HG02884 (cell line): Measurements from ENCODE around the gene ATP13A3.

Source experiments
- ATAC-seq: cut with Tn5 transposase; IDR thresholded peaks from one replicate; pipeline ENCODE4 v1.9.1; 2021; ENCODE audit warnings: mild to moderate bottlenecking, moderate library complexity; ENCODE audit not compliant: unreplicated experiment

ATP13A3 gene

GRCh38 chr3:194476784-194477183 lies 10.0 kb downstream of the ATP13A3 start:
- no peak for ATAC-seq

DNA sequence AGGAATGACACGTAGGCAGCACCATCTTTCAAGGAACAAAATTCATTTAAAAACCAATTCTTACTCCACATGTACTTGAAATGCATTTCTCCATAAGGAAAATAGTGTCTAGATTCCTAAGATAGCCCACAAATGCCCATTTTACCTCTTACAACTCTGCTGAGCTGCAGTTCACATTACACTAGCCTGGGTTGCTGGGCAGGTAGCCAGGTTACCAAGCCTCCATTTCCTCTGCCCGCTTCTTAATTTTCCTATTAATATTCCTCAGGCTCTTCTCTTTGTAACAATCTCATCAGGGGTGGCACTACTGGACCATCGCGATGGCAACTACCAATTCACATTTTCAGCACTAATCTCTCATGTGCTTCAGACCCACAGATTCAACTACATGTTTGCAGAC lies 10.8 kb downstream of the ATP13A3 start:
- ATAC-seq: no peak

DNA sequence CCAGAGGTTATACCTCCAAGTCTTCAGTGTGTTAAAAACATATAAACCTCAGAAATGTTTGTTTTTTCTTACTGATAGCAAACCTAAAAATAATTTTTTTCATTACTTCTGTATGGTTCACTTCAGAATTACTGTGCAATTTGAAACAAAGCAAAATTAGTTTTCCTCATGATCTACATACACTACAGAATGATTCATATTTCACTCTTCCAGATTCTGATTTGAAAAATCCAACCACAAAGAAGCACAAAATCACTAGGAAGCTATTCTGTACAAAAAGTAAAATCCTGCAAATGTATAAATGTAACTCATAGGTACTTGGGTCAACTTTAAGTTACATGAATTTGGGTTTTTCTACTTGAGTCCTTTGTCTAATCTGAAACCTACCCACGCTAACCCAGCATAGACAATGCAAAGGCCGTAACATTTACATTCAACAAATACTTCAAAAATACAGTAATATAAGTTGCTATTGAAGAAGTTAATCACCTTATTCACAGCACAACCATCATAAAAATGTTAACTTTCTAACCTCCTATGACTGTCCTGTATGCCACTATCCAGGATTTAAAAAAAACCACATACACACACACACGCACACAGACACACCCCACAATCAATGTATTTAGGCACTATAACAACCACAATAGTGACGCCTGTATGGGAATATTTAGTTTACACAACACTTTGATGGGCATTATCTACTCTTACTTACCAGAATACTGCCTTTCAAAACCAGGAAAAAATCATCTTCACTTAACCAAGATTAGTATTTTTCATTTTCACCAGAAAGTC lies 11.5 kb downstream of the ATP13A3 start:
- ATAC-seq: no peak

- ATAC-seq: no peak
Observed at GRCh38 chr3:194474675-194475074, 12.1 kb downstream of the ATP13A3 start.

GRCh38 chr3:194472290-194472920 lies 14.4 kb downstream of the ATP13A3 start:
- peak; percentile 60 for ATAC-seq

- no peak for ATAC-seq
Observed at GRCh38 chr3:194471863-194472262, 14.9 kb downstream of the ATP13A3 start.

DNA sequence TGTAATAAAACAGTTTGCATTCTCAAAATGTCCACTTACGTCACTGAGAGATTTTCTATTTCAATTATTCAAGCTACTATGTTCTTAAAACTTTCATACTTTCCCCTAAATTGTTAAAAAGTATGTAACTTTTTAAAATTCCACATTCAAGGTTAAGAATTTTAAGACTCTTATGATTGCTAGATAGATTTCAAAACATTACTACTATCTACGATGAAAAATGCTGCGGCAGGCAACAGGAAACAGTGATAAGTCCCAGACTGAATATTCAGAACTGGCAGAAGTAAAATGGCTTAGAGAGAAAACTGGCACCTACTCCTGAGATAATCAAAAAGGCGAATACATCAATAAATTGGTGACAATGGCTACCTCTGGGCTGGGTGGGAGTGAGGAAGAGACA lies 16.2 kb downstream of the ATP13A3 start:
- ATAC-seq: no peak

- ATAC-seq: no peak
Observed at GRCh38 chr3:194469977-194470376, 16.8 kb downstream of the ATP13A3 start.

DNA sequence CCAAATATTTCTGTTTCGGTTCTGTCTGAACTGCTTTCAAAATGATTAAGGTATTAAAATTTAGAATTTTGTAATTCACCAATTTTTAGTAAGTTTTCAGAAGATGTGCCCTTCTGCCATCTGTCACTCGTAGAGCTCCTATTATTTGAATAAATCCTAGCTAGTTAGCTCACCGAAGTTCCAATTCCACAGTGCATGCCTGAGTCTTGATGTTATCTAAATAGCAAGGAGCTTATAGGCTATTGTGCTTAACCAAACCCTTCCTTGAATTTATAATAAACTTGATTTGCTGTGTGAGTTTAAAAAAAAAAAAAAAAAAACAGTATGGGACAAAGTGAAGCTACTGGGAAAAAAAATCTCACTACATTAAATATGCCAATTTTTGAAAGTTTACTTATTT lies 18.7 kb downstream of the ATP13A3 start:
- no peak for ATAC-seq

DNA sequence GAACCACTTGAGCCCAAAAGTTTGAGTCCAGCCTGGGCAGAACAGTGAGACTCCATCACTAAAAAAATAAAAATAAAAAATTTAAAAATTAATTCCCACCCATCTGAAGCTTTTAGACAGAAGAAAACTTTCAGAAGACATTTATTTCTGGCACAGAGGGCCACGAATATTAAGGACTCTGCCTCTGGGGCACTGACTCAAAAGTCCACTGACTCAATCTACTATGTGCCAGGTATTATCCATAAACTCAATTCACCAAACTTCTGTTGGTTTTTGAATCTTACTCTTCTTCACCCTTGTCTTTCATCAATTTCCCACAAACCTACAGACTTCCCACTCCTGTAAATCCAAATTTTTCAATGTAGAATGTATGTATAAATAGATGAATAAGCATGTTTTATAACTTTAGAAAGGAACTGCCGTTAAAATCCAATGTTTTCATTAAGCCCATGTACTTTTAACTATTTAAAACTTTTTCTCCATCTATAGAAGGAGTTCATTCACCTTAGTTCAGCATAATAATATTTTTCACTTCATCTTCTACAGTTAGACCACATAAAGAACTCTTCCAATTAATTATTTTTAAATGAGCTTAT lies 19.9 kb downstream of the ATP13A3 start:
- no peak for ATAC-seq

DNA sequence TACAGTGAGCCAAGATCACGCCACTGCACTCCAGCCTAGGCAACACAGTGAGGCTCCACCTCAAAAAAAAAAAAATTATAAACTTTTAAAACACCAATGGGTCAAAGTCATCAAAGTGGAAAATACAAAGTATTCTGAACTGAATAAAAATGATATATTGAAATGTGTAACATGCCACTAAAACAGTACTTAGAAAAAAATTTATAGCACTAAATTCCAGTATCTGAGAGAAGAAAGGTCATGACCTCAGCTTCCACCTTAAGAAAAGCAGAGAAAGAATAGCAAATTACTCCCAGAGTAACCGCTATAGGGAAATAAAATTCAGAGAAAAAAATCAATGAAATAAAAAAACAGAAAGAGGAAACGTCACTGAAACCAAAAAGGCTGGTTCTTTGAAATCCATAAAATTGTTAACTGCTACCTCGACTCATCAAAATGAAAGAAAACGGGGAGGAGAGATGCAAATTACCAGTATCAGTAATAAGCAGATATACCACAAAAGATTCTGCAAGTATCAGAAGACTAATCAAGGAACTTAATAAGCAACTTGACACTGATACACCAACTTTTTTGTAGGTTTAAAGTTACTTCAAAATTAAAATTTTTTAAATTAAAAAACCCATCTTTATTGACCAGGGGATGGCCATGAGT lies 20.8 kb downstream of the ATP13A3 start:
- ATAC-seq: no peak

DNA sequence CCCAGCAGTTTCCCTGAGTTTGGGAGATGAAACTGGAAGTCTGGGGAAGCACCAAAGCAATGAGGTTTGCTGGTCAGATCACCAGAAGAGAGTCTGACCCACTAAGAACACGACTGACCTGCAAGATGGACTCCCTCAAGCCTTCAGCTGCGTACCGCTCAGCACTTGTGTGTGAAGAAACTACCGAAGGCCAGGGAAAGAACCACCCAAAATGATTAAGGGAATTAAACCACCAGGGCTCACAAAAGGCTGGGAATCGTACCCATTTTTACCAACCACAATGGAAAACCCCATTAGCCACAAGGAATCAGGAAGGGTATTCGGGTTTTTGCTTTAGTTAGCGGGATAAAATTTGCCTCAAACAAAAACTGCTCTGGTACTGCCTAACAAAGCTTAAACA lies 21.6 kb downstream of the ATP13A3 start:
- ATAC-seq: no peak

GRCh38 chr3:194464692-194465091 lies 22.1 kb downstream of the ATP13A3 start:
- ATAC-seq: no peak

DNA sequence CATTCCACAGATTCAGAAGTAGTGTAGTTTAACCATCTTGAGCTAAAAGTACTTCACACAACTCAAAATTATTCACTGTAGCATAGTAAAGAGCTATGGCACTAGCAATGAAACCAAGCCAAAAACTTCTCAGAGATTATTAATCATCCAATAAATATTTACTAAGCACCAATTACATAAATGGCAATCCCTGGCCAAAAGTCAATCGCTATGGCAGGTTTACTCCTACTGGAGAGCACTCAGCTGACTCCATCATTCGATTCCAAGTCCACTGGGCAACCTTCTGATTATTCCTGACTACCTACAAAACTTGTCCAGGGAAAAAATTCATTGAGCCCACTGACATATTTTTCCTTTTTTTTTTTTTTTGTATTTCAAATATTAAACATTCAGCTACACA lies 23.9 kb downstream of the ATP13A3 start:
- no peak for ATAC-seq

GRCh38 chr3:194460566-194460965 lies 26.2 kb downstream of the ATP13A3 start:
- no peak for ATAC-seq

DNA sequence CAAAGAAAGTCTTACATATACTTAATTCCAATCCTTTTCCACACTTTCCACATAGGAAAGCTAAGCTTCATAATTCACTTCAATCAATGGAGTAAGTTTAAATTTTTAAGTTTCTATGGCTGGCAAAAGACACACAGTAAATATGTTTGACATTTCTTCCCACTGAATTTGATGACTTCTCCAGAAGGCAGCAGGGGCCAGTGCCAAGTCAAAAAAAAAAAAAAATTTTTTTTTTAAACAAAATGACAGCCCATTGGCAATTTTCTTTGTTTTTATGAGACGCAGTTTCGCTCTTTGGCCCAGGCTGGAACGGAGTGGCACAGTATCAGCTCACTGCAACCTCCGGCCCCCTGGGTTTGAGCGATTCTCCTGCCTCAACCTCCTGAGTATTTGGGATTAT lies 28.7 kb downstream of the ATP13A3 start:
- no peak for ATAC-seq

DNA sequence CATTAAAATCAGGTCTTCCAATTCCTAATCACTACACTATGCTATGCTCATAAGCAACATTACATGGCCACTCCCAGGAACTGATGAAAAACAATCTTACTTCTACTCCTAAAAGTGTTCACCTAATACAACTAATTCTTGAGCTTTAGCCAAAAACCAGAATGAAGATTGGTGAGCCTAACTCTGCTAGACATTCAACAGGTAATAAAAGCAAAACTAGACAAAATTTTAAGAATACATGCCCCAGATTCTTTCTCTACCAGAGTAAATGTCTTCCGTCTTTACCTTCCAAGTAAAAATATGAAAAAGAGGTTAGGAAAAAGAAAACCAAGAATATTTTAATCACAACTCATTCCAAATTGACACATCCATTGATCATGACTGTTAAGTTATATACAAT lies 31.3 kb downstream of the ATP13A3 start:
- no peak for ATAC-seq

DNA sequence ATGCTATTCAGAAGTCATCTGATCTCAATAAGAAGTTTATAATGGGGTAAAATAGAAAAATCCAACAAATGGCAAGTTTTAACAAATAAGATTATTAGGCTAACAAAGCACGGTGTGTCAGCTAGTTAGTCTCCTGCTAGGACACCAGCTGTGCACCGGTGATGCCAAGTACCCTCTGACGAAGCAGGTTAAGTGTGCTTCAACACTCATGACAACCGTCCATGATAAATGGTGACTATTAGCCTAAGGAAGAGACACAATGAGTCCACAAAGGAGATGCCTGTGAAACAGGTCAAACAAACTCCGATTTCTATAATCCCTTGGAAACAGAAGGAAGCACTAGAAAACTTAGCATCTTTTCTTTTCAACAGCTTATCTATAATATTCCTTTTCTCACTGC lies 36.5 kb downstream of the ATP13A3 start:
- no peak for ATAC-seq

- ATAC-seq: no peak
Observed at GRCh38 chr3:194449913-194450312, 36.9 kb downstream of the ATP13A3 start.

GRCh38 chr3:194447657-194448056 lies 39.1 kb downstream of the ATP13A3 start:
- no peak for ATAC-seq

DNA sequence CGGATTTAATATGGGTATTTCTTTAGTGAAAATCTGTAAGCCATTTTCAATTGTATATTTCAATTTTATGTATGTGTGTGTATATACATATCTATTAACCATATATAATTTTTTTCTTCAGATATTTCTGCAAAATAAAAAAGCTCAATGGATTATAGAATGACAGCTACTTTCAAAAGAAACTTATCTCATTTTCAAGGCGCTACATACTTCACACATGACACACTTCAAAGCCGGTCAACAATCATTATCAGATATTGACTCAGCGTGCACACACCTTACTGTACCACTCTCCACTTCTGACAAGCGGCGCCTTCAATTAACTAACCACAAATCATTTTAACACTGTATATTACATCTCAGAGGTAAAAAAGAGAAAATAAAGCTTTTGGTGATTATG lies 39.6 kb downstream of the ATP13A3 start:
- no peak for ATAC-seq

- ATAC-seq: no peak
Observed at GRCh38 chr3:194446754-194447153, 40.0 kb downstream of the ATP13A3 start.
